ENCODE data around the gene IPMK.

Gene IPMK

DNA sequence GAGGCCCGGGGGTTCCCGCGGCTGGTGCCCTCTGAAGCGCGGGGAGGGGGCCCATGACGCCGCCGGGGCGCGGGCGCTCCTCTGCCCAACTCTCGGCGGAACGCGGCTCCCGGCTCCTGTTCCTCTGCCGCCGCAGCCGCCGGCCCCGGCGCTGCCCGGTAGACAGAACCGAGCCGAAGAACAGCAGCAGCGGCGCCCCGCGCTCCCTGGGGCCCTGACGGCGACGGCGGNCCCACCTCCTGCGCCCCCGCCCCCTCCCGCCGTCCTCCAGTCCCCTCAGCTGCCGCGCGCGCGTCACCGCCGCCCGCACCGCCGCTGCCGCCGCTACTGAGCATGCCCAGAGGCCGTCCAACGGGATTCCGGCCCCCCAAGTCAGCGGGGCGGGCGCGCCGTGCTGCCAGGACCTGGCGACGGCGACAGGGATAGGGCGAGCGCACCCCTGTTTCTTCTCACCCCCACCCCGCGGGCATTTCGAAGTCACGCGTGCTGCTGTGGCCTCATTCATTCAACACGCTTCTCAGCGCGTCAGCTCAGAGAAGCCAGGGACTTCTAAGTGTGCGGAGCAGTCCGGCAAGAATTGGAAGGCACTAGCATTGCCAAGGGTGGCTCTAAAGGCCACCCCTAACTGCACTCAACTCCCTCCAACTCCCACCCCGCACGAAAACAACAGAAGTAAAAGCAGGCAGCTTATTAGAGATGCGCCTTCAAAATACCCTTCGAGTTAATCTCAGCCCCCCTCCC is at the start of gene IPMK:
TSS of gene IPMK (minus strand) at position 182 of the 741 bp plus-strand sequence. CDS start 283 bp downstream, outside the sequence.
- peak; percentile 96 for DNase-seq (ENCODE audit: low spot score)

DNA sequence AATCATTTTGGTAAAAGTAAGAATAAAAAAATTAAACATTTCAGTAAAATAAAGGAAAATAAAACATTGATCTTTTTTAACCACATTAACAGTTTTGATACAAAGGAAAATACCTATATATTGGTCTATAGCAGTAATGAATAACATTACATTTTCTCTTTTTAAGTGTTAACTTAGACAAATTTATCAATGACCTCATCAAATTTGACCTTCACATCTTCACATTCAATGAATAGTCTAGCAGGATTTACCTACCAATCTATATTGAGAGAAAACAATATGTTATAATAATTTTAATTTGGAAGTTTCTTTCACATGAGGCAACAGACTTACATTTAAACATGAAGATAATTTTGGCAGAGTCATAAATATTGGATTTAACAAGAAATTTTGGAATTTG is 49.2 kb upstream of the IPMK start:
- DNase-seq (ENCODE audit: low spot score) = no peak

DNA sequence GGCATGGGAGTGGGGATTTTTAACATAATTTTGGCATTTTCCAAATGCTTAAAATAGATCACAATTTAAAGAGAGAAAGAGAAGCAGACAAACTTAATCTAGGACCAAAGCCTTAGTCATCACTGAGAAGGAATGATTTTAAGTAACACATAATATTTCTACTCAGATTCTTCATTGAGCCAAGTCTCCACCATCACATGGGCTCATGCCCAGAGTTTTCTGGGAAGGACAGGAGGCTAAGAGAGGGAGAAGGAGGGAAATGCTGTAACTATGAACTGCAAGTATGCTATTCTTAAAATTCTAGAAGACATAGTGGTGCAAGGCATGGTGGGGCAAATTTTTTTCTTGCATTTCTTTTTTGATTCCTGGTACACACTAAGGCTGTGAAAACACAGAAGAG is 43.3 kb upstream of the IPMK start:
- DNase-seq (ENCODE audit: low spot score) = no peak

DNA sequence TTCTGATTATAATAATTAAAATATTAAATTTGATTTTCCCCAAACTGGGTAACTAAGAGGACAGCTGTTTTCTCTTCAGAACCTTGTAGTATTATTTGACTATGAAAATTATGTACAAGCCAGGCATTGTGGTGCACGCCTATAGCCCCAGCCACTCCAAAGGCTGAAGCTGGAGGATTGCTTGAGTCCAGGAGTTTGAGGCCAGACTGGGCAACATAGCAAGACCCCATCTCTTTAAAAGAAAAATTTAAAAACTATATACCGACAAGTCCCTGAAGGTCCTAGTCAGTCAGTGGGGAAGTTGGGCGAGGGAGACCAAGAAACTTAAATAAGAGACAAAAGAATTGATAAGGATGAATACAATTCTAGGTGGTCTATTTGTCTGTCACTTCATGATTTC is 40.0 kb upstream of the IPMK start:
- no peak for DNase-seq (ENCODE audit: low spot score)

DNA sequence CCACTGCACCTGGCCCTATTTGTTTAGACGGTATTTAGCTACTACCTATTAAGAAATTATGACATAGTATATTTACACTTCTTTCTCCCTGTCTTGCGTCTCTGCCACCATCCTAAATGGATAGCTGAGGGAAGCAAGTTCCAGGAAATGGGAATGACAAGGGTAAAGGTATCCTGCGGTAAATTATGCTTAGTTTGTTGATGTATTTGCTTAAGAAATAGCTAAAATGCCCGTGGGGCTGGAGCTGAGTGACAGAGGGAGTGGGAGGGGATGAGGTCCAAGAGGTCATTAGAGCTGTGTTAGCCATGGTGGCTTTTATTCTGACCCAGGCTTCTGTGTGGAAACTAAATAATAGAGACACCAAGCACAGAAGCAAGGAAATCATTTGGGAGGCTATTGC is 38.1 kb upstream of the IPMK start:
- DNase-seq (ENCODE audit: low spot score) = no peak

DNA sequence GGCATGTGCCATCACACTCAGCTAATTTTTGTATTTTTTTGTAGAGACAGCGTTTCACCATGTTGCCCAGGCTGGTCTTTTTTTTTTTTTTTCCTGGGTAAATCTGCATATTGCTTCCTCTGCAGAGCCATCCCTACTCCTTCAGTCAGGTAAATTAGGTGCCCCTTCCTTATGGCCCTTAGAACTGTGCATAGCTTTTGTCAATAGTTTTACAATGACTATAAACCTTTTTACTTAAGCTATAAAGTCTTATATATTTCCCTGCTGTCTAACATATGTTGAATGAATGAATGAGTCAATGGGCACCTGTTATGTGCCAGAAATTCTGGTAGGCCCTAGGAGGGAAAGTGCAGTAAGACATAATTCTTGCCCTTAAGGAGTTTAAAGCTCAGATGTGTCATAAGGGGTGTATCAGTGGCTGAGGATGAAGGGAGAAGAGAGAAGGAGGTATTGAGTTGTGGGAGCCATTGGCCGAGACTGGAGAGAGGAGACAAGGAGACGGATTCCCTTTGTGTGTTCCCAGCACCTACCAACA is 36.5 kb upstream of the IPMK start:
- DNase-seq (ENCODE audit: low spot score) = no peak

DNA sequence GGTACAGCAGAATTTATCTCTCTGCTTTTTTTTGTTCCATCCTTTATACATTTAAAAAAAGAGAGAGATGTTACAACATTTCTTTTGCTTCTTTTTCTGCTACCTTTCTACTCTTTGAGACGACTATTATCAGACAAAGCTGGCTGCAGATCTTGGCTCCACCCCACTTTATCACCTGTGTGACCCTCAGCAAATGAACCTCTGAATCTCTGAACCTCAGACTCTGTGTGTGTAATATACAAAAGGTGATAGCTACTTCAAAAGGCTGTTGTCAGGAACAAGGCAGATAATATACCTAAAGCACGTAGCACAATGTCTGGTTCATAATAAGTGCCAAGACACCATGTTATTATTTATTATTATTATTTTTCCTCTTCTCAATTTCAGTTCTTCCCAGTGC is 34.6 kb upstream of the IPMK start:
- no peak for DNase-seq (ENCODE audit: low spot score)

DNA sequence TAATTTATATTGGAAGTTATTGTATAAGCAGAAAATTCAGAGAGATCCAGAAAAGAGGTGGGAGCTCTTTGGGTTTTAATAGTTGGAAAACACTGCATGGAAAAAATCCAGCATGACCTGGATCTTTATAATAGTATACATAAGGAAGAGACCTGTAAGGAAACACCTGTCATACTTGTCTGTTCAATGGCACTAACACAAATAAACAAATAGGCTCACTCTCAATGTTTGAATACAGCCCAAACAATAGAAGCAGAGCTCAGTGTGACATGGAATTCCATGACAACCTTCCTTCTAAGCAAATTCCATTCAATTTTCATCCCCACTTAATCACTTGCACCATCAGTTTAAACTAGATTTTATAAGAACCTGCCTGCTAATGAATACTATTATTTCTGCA is 33.0 kb upstream of the IPMK start:
- DNase-seq (ENCODE audit: low spot score) = no peak

DNA sequence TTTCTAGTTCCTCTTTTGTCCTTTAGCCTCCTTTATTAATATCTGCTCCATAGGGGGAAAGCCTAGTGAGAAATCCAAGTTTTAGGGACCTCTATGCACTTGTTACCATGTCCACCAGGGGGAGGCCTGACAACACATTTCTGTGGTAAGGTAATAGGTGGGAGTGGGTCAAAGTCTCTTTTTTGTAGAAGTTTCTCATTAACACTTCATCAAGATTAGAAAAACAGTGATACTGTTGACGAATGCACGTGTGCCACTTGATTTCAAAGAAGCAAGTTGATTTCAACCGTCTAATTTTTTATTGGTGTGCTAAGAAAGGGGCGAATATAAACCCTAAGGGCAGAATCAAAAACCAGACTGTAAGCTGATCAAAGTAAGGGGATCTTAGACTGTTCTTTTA is 31.9 kb upstream of the IPMK start:
- DNase-seq (ENCODE audit: low spot score) = peak; percentile 45

DNA sequence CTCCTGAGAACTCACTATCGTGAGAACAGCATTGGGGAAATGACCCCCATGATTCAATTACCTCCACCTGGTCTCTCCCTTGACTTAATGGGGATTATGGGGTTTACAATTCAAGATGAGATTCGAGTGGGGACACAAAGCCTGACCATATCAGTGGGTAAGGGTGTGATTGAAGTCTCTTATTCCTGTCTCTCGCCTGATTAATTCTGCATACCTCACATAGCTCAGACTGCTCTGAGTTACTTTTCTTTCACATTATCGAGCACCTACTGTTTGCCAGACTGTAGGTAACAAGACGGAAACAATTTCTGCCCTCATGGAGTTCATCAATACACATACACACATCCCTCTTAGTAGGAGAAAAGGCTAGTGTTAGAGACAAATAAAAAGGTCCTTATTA is 26.3 kb upstream of the IPMK start:
- DNase-seq (ENCODE audit: low spot score) = no peak

DNA sequence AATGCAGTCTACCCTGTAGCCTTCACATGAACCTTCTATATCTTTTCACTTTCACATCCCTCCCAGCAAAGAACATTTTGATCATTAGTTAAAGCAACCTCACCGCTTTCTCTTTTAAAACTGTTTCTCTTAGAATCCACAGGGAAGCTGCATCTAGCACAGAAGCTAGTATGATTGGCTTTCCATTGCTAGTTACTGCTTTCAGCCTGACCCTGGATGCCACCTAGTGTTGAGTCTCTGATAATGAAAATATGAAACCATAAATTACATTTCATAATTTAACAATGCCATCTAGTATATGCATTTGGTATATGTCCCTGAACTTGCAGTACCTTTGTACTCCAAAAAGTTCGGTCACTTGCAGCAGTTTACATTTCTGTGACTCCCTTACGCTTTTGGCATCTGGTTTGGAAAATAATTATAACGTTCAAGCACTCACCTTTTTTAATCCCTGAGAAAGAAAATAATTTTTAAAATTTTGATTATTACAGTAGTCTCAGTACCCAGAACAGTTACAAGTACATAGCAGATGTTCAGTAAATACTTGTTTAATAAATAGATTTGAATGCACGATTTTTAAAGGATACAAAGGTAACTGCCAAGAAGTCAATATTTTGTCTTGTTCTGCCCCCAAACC is 24.0 kb upstream of the IPMK start:
- DNase-seq (ENCODE audit: low spot score) = peak; percentile 52

DNA sequence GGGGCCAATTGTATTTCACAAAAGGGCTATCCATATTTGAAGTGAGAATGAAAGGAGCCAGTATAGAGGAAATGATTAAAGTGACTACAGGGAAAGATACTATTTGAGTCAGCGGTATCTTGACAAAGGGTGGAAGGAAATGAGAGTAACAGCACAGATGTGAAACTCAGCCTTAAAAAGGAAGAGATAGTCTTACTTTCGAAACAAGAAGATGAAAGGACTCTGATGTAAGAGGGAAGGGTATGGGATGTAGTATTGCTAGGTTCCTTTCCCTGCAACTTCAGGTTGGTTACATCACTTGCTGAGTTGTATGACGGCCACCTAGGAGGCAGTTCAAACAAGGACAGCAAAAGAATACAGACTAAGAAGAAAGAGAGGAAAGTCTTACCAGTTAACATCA is 14.9 kb upstream of the IPMK start:
- peak; percentile 22 for DNase-seq (ENCODE audit: low spot score)

DNA sequence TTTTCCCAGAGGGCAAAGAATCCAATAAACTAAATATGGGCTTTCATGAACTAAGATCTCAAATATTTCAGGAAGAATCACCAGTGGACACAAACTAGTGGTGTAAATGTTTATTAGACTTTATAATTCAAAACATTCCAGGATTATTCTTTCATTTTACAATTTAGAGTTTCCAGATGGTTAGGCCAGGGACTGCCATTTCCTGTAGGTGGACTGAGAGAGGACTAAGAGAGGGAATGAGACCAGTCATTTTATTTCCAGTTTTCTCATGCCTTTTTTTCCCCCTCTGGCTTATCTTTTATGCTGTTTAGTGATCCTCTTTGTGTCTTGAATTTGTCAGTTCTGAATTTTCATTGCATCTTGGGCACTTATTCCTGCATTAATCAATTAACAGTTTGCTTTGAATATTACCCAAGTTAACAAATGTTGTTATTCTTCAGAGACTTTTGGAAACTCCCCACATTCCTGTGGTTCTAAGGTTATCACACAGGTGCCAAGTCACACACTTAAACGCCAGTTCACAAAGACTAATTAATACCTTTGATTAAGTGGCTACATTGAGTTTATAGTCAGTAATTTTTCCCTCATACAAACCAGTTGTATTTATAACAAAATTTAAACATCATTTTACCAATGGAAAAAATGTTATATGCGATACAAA is 13.5 kb upstream of the IPMK start:
- no peak for DNase-seq (ENCODE audit: low spot score)

DNA sequence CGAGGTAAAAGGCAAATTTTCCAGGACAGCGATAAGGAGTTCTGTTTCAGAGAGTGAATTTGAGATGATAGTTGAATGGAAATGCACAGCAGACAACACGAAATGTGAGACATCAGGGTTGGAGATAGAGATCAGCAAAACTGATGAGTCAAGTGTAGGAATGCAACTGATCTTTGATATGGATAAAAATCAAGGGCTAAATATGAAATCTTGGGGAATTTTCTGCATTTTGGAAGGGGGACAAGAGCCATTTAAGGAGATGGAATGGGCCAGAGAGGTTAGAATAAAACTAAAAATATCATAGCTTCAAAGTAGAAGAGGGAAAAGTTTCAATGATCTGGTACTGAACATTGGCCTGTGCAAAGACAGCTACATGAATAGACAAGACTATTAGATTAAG is 12.8 kb upstream of the IPMK start:
- no peak for DNase-seq (ENCODE audit: low spot score)

DNA sequence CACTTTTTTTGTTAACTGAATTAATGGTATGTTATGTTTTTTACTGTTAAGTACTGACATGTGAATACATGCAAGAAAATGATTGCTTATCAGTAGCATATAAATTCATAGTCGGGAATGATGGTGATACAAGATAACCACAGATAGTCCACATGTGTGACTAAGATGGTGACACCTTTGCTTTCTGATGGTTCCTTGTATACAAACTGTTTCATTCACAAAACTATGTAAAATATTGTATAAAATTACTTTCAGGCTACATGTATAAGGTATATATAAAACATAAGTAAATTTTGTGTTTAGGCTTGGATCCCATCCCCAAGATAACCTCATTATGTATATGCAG is 11.2 kb upstream of the IPMK start:
- no peak for DNase-seq (ENCODE audit: low spot score)

DNA sequence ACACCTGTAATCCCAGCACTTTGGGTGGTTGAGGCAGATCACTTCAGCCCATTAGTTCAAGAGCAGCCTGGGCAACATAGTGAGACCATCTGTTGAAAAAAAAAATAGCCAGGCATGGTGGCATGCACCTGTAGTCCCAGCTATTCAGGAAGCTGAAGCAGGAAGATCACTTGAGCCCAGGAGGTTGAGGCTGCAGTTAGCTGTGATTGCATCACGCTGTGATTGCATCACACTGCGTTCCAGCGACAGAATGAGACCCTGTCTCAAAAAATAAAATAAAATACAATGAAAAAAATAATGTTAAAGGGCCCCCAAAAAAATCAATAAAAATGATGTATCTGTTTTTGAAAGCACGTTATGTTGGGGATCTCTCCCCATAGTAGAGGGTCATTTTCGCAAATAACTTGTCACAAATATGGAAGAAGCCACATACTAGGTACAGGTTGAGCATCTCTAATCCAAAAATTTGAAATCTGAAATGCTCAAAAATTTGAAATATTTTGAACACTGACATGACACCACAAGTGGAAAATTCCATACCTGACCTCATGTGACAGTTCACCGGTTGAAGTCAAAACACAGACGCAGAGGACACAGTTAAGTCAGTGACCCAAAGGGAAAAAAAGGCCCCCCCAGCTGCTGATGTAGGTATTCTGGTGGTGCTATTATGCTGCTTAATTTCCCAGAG is 10.7 kb upstream of the IPMK start:
- no peak for DNase-seq (ENCODE audit: low spot score)

DNA sequence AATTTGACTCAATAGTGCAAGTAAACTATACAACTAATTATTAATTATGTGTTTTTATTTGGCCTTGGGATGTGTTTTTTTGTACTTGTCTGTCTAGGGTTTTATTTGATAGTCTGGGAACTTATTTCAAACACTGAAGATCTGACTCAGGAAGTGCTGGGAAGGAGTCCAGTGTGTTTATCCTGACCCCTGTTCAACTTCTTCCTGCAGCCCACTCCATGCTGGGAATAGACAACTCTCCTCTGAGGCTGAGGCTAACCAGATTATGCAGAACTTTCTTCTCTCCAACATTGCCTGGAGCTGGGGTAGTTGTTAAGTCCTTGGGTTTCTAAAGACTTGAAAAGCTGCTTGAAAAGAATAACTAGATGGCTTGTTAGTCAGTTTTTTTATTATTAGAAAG is 8.2 kb upstream of the IPMK start:
- no peak for DNase-seq (ENCODE audit: low spot score)

DNA sequence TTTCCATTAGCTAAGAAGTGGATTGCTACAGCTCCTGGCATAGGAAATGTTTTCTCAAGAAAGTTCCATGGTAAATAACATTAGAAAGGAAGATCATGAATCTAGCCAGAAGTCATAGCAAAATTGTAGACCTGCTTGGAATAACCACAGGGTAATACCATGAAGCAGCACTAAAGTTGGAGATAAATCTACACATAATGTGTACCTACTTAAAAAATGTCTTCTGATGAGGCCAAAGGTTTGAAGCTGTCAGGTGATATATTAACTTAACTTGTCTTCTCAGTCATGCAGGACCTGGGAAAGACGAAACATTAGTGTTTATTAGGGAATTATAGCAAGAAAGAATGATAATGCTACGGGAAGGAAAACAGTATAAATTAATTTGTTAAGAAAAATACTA is 7.6 kb upstream of the IPMK start:
- DNase-seq (ENCODE audit: low spot score) = no peak

DNA sequence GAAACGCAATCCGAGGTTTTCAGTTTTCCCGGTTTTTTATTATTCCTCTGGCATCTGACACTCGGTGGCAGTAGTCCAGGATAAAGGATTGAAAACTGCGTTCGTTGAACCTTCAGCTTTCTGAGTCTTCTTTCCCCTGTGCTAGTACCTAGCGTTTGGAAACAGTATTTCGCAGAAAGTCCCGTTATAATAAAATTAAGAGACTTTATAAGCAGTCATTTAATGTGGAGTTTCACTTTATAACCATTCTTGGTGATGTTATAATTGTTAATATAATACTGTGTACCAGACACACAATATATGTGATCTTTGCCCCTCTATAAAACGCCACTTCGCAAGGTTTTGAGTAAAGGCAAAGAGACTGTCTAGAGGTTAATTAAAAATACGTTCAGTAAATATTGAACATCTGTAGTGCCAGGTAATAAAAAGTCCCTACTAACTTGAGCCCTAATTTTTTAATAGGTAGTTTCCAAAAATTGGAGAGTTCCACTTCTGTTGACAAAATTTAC is 2.1 kb upstream of the IPMK start:
- no peak for DNase-seq (ENCODE audit: low spot score)

DNA sequence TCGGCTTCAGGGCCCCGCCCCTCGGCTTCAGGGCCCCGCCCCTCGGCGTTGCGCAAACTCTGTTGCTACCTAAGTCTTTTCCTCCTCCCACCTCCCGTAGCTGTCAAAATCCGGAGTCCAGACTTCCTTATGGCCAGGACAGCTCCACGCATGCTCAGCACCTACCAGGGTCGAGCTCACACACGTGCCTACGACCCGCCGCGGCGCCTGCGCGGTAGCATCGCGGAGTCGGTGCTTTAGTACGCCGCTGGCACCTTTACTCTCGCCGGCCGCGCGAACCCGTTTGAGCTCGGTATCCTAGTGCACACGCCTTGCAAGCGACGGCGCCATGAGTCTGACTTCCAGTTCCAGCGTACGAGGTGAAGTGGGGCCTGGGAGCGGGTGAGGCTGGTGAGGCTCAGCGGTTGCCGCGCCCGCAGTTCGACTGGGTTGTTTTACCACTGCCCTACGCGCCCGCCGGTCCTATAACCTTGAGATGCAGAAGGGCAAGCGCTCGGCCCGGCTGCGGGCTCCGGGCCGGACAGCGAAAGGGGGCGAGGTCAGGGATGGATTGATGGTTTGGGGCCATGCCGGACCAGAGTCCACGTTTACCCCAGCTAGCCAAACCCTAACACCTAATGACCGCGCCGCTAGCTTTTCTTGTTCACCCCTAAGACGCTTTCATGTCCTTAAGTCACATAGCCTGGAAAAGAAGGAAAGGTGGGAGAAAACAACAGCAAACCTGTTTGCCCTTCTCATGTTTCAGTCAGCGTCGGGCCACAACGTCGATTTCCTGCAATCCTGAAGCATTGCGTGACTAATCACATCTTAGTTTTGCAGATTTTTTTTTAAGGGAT is 1.5 kb upstream of the IPMK start, which contains the start of gene CISD1:
TSS of gene CISD1 (plus strand) at position 217 of the 836 bp plus-strand sequence. CDS start at position 329, 112 bp downstream.
- DNase-seq (ENCODE audit: low spot score) = peak; percentile 97

DNA sequence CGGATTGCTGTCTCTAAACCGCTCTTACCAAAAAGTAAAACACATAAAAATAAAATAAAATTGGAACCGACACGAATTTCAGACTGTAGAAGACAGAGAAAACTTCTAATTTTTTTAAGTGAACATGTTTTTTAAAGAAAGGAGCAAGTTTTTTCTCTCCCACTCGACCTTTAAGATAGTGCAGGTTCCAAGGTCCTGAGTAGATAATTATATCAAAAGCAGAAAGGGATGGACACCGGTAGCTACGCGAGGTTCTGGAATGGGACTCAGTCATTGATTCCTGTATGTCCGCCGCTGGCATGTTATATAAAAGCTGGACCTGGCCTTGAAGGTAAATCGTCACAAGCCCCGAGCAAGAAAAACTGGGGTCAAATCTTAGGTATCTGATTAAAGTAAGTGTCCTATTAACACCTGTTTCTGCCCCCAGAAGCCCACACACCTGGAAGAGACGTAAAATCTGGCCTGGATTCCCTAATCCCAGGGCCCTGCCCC is 806 bp upstream of the IPMK start:
- DNase-seq (ENCODE audit: low spot score) = no peak

Data from CD4-positive, alpha-beta T cell treated with Interleukin-15 for 4 hours (primary cell).